Stomach smooth muscle (tissue), 2 donors: ENCODE results near the gene RTL1.

Source experiments
- H3K27ac ChIP-seq: one replicate; pipeline ENCODE4 v1.7.0; 2013; ENCODE audit warnings: mild to moderate bottlenecking, low read length, inconsistent platforms
- H3K27me3 ChIP-seq, 2 donors: one replicate each; pipeline ENCODE4 v1.7.0; 2013; ENCODE audit warnings: low read length in 2 of 2; ENCODE audit not compliant: insufficient read depth in 2 of 2, control insufficient read depth in 1 of 2
- H3K36me3 ChIP-seq, 2 donors: one replicate each; pipeline ENCODE4 v1.7.0; 2013; ENCODE audit warnings: low read length in 2 of 2; ENCODE audit not compliant: control insufficient read depth in 2 of 2, insufficient read depth in 2 of 2
- H3K4me1 ChIP-seq: one replicate; pipeline ENCODE4 v1.7.0; 2013; ENCODE audit warnings: low read length; ENCODE audit not compliant: control insufficient read depth, insufficient read depth
- H3K4me3 ChIP-seq, 2 donors: one replicate each; pipeline ENCODE4 v1.7.0; 2013; ENCODE audit warnings: low read length in 2 of 2
- H3K9ac ChIP-seq, 2 donors: one replicate each; pipeline ENCODE4 v1.7.0; 2013; ENCODE audit warnings: low read length in 2 of 2, mild to moderate bottlenecking in 1 of 2
- H3K9me3 ChIP-seq, 2 donors: one replicate each; pipeline ENCODE4 v1.7.0; 2013; ENCODE audit warnings: low read length in 2 of 2; ENCODE audit not compliant: control insufficient read depth in 2 of 2
- donor health status: healthy.
- donor health status: Pancreatic carcinoma.

Gene RTL1

DNA sequence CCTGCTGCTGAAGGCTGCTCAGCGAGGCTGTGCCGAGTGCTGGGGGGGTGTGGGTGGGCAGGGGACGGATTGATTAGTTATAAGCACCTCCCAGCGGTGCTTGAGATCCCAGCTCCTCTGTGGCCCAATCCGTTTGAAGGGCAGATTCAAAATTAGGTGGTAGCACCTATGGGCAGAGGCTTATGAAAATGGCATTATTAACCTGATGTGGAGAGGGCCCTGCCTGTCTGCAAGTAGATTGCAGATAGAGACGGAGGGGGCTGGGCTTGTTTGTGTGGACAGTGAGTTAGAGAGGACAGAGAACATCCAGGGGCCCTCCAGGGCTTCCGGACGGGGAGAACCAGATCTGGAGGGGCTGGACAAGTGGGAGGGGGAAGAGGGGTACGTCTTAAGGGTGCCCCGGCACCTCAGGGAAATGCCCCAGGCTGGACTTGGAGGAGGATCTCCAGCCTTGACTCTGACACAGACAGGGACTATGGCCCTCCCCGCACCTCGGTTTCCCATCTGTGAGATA, at the start of gene RTL1:
Gene RTL1, minus strand, starts transcription at position 51 of the 514 bp plus-strand sequence. CDS start 18,934 bp downstream, outside the sequence.
- peaks cover 22 to 36% of the 10 kb centered on the region in 2 donors for H3K27me3 ChIP-seq
- H3K9ac ChIP-seq, result no peak within 1 kb of the TSS
- no peak within 1 kb of the TSS for H3K4me3 ChIP-seq
- no peaks in the 10 kb centered on the region for H3K36me3 ChIP-seq
- peaks cover 5% of the 10 kb centered on the region for H3K4me1 ChIP-seq
- peaks cover 0 to 5% of the 10 kb centered on the region in 2 donors for H3K9me3 ChIP-seq
- H3K27ac ChIP-seq, result no peak within 1 kb of the TSS

DNA sequence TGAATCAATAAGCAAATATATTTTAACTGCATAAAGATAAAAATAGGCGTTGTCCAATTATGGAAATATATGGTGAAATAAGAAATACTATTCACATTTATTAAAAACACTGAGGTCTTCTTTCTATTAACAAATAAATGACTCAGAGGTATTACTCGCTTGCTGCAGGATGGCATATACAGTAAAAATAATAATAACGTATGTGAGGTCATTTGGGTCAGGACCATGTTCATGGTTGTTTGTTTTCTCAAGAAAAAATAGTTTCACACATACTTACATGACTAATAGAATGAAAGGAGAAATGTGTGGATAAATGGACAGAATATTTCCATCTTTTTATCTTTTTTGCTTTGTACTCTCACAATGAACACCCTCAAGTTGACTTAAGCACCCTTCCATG, 46.5 kb upstream of the RTL1 start:
- H3K36me3 ChIP-seq, result no peaks in the 10 kb centered on the region
- no peak overlapping the region for H3K27ac ChIP-seq
- no peaks in the 10 kb centered on the region for H3K27me3 ChIP-seq
- H3K9ac ChIP-seq, result no peak overlapping the region
- H3K4me1 ChIP-seq, result no peaks in the 10 kb centered on the region
- no peaks in the 10 kb centered on the region for H3K9me3 ChIP-seq
- no peak overlapping the region for H3K4me3 ChIP-seq

DNA sequence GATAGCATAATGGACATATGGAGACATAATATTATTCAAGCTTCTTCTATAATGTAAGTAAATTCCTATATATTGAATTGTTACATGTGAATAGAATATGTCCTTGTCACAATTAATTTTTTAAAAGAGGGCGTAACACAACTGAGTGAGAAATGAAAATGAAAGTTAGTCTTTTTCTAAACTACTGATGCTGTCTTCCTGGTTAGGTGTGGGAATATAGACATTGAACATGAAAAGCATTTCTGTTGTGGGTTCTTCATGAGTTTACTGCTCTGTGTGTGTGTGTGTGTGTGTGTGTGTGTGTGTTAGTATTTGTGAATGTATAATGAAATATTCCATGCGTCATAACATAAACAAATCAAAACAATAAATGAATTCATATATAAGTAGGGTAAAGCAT, 40.5 kb upstream of the RTL1 start:
- Histone ChIP-seq H3K27me3 (no peaks in the 10 kb centered on the region), H3K4me3 (no peak overlapping the region), H3K36me3 (no peaks in the 10 kb centered on the region)

GRCh38 chr14:100930270-100930669, 26.7 kb upstream of the RTL1 start:
- Histone ChIP-seq H3K4me1 (no peaks in the 10 kb centered on the region), H3K9me3 (peaks cover 0 to 3% of the 10 kb centered on the region in 2 donors), H3K27me3 (no peaks in the 10 kb centered on the region), H3K36me3 (no peaks in the 10 kb centered on the region), H3K4me3 (no peak overlapping the region), H3K27ac (no peak overlapping the region), H3K9ac (no peak overlapping the region)

More for the DNA sequence above, 40.5 kb upstream of the RTL1 start:
- no peak overlapping the region for H3K9ac ChIP-seq
- H3K9me3 ChIP-seq, result no peaks in the 10 kb centered on the region
- H3K4me1 ChIP-seq, result no peaks in the 10 kb centered on the region
- H3K27ac ChIP-seq, result no peak overlapping the region

- H3K9me3 ChIP-seq, result peaks cover 0 to 3% of the 10 kb centered on the region in 2 donors
- H3K36me3 ChIP-seq, result no peaks in the 10 kb centered on the region
- H3K4me1 ChIP-seq, result no peaks in the 10 kb centered on the region
- no peak overlapping the region for H3K27ac ChIP-seq
- no peaks in the 10 kb centered on the region for H3K27me3 ChIP-seq
- no peak overlapping the region for H3K4me3 ChIP-seq
- no peak overlapping the region for H3K9ac ChIP-seq
Measured at GRCh38 chr14:100915560-100915959, 12.0 kb upstream of the RTL1 start.

DNA sequence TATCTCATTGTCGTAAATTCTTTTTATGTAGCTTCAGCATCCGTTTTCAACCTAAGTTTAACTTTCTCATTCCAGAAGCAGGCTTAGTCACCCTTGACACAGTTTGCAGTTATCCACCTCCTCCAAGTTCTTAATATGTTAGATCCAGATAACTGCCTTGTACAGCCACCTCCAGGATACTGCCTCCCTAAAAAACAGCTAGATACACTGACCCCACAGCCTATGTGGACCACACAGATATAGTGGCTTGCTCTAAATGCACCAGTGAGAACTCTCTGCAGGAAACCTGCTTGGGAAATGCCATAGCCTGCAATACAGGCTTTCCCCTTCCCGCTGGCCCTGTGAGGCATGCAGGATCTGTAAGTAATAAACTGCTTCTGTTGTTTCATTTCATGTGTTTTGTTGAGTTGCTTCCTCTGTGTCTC, 11.1 kb upstream of the RTL1 start:
- no peak overlapping the region for H3K9ac ChIP-seq
- no peak overlapping the region for H3K4me3 ChIP-seq
- H3K27ac ChIP-seq, result no peak overlapping the region
- H3K36me3 ChIP-seq, result no peaks in the 10 kb centered on the region
- peaks cover 0 to 3% of the 10 kb centered on the region in 2 donors for H3K9me3 ChIP-seq
- no peaks in the 10 kb centered on the region for H3K4me1 ChIP-seq
- H3K27me3 ChIP-seq, result no peaks in the 10 kb centered on the region

GRCh38 chr14:100911665-100912316, 8.3 kb upstream of the RTL1 start:
- H3K36me3 ChIP-seq, result no peaks in the 10 kb centered on the region
- H3K9ac ChIP-seq, result no peak overlapping the region

DNA sequence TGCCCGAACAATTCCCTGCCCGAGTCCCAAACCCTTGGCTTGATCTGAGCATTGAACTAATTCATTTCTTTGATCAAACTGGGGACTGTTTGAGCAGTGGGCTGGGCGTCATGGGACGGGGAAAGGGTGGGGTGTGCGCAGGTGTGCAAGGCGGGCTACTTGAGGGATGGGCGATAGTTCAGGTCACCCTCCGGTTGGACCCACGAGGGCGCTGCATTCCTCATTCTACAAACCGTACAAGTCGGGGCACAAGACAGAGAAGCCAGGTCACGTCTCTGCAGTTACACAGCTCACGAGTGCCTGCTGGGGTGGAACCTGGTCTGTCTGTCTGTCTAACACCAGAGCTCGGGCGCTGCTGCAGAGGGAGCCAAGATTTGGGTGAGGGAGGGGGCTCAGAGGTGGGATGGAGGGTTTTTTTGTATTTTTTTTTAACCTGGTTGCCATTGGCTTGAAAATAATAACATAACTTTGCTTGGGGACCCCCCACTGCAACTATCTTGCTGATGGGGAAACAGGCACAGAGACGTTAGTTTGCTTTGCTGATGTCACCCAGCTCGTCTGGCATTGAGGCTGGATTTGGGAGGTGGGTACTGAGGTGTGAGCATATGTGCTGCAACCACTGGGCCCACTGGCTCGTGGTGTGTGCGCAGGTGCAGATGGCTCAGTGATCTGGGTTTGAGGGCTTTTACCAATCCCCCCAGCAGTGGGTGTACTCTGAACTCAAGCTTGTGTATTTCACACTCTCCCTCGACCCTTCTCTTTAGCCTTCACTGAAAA, 7.6 kb upstream of the RTL1 start:
- Histone ChIP-seq H3K9ac (no peak overlapping the region), H3K27me3 (peaks cover 5 to 6% of the 10 kb centered on the region in 2 donors), H3K36me3 (no peaks in the 10 kb centered on the region), H3K4me3 (no peak overlapping the region), H3K4me1 (no peaks in the 10 kb centered on the region), H3K9me3 (peaks cover 0 to 3% of the 10 kb centered on the region in 2 donors), H3K27ac (no peak overlapping the region)

More at GRCh38 chr14:100911665-100912316, 8.3 kb upstream of the RTL1 start:
- Histone ChIP-seq H3K27me3 (peaks cover under 1 to 3% of the 10 kb centered on the region in 2 donors), H3K27ac (no peak overlapping the region), H3K4me3 (no peak overlapping the region), H3K9me3 (peaks cover 0 to 3% of the 10 kb centered on the region in 2 donors), H3K4me1 (no peaks in the 10 kb centered on the region)

- Histone ChIP-seq H3K9ac (no peak overlapping the region), H3K9me3 (no peaks in the 10 kb centered on the region), H3K4me3 (no peak overlapping the region), H3K27ac (no peak overlapping the region), H3K36me3 (no peaks in the 10 kb centered on the region), H3K4me1 (peaks cover 2% of the 10 kb centered on the region), H3K27me3 (peaks cover 6 to 8% of the 10 kb centered on the region in 2 donors)
Measured at GRCh38 chr14:100909439-100909838, 5.9 kb upstream of the RTL1 start.

DNA sequence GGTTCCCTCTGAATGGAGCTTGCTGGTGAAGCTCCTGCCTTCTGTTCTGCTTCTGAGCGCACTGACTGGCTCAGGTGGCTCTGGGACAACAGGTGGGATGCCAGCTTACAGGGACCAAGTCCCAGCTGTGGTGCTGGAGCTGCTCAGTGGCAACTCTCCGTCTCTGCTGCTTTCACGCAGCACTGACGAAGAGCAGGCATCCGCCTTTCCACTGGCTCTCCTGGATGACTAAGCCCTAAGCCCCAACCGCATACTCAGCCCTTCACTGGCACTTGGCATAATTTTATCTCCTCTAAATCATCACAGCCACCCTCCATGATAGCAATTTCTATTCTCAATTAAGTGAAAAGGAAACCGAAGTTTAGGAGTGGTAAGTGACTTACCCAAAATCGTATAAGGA, 3.7 kb upstream of the RTL1 start:
- no peaks in the 10 kb centered on the region for H3K36me3 ChIP-seq
- peaks cover 13 to 17% of the 10 kb centered on the region in 2 donors for H3K27me3 ChIP-seq
- H3K4me1 ChIP-seq, result peaks cover 2% of the 10 kb centered on the region
- no peak overlapping the region for H3K4me3 ChIP-seq
- no peaks in the 10 kb centered on the region for H3K9me3 ChIP-seq
- H3K27ac ChIP-seq, result no peak overlapping the region
- H3K9ac ChIP-seq, result no peak overlapping the region
